Measurements from ENCODE around the gene SLC6A13. TPM values are rescaled to one million over a fixed set of nuclear protein-coding genes. Genes with fewer than 3 reads are reported as not detected.
A peak's percentile ranks its signal among the peaks of the same experiment; 100 is the strongest.

Gene SLC6A13
- total and polyA plus RNA-seq, 2 of the 13 experiments (the other 11 are each of a cell fraction or from before 2014, with no cell fraction given): 0.05 to 0.15 TPM

DNA sequence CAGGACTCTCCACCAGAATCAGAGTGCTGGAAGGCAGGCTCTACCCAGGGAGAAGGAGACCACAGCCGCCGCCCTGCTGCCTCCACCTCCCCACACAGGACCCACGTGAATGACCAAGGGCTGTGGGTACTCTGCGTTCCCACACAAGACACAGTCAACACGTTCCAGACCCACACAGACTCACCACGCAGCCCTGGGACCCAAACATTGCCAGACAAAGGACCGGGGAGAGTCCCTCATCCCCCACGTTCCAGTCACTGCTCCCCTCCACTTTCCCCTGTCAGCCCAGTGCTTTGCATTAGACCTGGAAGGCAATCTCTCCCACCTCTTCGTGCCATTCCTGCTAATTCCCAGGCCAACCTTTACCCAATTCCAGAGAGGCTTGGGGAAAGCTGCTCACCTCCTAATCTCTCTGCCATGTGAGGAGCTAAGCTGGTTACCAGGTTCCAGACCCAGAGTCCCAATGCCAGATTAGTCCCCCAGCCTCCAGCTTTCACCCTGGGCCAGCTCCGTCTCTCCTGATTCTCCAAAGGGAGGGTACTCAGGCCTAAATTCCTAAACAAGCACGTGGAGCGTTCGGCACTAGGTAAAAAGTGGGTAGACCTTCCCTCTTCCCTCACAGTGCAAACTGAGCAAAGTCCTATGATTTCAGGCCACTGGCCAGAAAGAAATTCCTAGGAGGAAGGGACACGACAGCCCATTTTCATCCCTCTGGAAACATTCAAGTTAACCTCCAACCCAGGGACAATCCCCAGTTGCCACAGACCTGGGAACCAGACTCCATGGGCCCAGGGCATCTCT lies 4.9 kb downstream of the SLC6A13 start (continued):
- TF ChIP-seq, protein P1, sequence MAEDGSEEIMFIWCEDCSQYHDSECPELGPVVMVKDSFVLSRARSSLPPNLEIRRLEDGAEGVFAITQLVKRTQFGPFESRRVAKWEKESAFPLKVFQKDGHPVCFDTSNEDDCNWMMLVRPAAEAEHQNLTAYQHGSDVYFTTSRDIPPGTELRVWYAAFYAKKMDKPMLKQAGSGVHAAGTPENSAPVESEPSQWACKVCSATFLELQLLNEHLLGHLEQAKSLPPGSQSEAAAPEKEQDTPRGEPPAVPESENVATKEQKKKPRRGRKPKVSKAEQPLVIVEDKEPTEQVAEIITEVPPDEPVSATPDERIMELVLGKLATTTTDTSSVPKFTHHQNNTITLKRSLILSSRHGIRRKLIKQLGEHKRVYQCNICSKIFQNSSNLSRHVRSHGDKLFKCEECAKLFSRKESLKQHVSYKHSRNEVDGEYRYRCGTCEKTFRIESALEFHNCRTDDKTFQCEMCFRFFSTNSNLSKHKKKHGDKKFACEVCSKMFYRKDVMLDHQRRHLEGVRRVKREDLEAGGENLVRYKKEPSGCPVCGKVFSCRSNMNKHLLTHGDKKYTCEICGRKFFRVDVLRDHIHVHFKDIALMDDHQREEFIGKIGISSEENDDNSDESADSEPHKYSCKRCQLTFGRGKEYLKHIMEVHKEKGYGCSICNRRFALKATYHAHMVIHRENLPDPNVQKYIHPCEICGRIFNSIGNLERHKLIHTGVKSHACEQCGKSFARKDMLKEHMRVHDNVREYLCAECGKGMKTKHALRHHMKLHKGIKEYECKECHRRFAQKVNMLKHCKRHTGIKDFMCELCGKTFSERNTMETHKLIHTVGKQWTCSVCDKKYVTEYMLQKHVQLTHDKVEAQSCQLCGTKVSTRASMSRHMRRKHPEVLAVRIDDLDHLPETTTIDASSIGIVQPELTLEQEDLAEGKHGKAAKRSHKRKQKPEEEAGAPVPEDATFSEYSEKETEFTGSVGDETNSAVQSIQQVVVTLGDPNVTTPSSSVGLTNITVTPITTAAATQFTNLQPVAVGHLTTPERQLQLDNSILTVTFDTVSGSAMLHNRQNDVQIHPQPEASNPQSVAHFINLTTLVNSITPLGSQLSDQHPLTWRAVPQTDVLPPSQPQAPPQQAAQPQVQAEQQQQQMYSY (CRISPR knock-in tag; IDR thresholded peaks at IDR 0.05): peak; percentile 73; the same call in 1 of the 2 replicates

DNA sequence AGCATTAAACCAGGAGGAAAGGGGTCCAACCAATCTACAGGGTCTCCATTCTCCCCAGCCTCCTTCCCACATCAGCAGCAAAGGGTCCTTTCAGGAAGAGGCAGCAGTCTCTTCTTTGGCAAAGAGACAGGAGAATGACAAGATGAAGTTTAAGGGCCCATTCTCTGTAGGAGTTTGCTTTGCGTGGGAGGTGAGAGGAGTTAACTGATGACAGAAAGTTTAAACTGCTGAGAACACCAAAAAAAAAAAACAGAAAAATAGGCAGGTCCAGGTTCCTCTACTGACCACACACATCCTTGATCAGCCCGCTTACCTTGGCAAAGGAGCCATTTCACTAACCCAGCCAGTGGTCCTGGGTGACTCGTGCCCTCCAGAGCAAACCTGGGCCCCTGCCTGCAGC lies 5.7 kb downstream of the SLC6A13 start:
- FAIRE-seq: no peak

More for the DNA sequence above, 5.7 kb downstream of the SLC6A13 start:
- no peak overlapping the region for H3K9ac ChIP-seq (ENCODE audit: insufficient read depth, low read depth, low read length)
- H3K4me1 ChIP-seq (ENCODE audit: insufficient read depth, low read length): peaks cover 49% of the 10 kb centered on the region
- no peaks in the 10 kb centered on the region for H3K79me2 ChIP-seq (ENCODE audit: insufficient read depth, low read length)
- H3K4me3 ChIP-seq (replicated peaks in 1 of 3; ENCODE audit: insufficient read depth in 1 of 3, low read depth in 2 of 3, low read length in 3 of 3): no peak overlapping the region
- ChIA-PET CTCF (ENCODE audit: low intra/inter-chr PET ratio, low total read pairs) (no interaction called here), POLR2A (interaction anchor here (0.8 kb wide), 1 partner anchor 19 kb away, joined by 3 read pairs; no protein-coding TSS in a partner anchor)
- H3K9me3 ChIP-seq (ENCODE audit: low read length): no peaks in the 10 kb centered on the region
- TF ChIP-seq, protein P2, sequence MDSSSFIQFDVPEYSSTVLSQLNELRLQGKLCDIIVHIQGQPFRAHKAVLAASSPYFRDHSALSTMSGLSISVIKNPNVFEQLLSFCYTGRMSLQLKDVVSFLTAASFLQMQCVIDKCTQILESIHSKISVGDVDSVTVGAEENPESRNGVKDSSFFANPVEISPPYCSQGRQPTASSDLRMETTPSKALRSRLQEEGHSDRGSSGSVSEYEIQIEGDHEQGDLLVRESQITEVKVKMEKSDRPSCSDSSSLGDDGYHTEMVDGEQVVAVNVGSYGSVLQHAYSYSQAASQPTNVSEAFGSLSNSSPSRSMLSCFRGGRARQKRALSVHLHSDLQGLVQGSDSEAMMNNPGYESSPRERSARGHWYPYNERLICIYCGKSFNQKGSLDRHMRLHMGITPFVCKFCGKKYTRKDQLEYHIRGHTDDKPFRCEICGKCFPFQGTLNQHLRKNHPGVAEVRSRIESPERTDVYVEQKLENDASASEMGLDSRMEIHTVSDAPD (CRISPR knock-in tag; IDR thresholded peaks at IDR 0.05): no peak
- TF ChIP-seq TSC22D2 (CRISPR knock-in tag; IDR thresholded peaks at IDR 0.05; ENCODE audit: borderline replicate concordance) (no peak), CCDC6 (CRISPR knock-in tag; IDR thresholded peaks at IDR 0.05) (no peak)
- WGBS (ENCODE audit: low lambda C conversion rate): 90% methylated on average over 3 of the region's 3 CpGs
- H3K27me3 ChIP-seq (ENCODE audit: control insufficient read depth in 1 of 2, insufficient read depth in 2 of 2, low read length in 2 of 2): no peaks in the 10 kb centered on the region; a peak in 1 of 5 replicates
- peak overlapping the region; percentile 55 for H3K4me2 ChIP-seq (ENCODE audit: low read depth, low read length)
- in situ Hi-C loops (cut with HindIII; ENCODE audit: extremely low pct_ligation_motif_present, low pct_unique_long_range_greater_than_20kb) (no loop called here), intact Hi-C loops (cut with micrococcal nuclease; ENCODE audit: unreplicated experiment) (no loop called here)
- H2AFZ ChIP-seq (ENCODE audit: low read length): no peak overlapping the region
- DNase-seq (ENCODE audit: low spot score) (no peak), ATAC-seq (no peak)
- no peaks in the 10 kb centered on the region for H4K20me1 ChIP-seq (ENCODE audit: insufficient read depth, low read length)
- no peak overlapping the region for H3K27ac ChIP-seq (ENCODE audit: extremely low read length, insufficient read depth, low read length)
- no TSS peak for BruUV-seq (replicated peaks)
- H3K36me3 ChIP-seq (replicated peaks in 1 of 2; ENCODE audit: control insufficient read depth in 1 of 2, insufficient read depth in 2 of 2, low read length in 2 of 2): no peaks in the 10 kb centered on the region
